Type B pancreatic cell (in vitro differentiated cells): ENCODE results near the gene C2CD4C. TPM values are rescaled to one million over a fixed set of nuclear protein-coding genes. Genes with fewer than 3 reads are reported as not detected.
A peak's percentile ranks its signal among the peaks of the same experiment; 100 is the strongest.
"Not testable (repeated sequence)": the region's sequence is repeated elsewhere in the genome, so short reads cannot be mapped to it uniquely, and the experiment has no call there.

ENCODE experiments used
- DNase-seq: peaks from one replicate; pipeline ENCODE4 v3.0.0; 2021; ENCODE audit warnings: mixed read lengths; ENCODE audit not compliant: unreplicated experiment; ENCODE audit errors: extremely low spot score
- H3K27ac Mint-ChIP-seq: 2 replicates; pipeline ENCODE4 v1.8.0; 2021; ENCODE audit warnings: mild to moderate bottlenecking, mixed read lengths
- H3K27me3 Mint-ChIP-seq: 2 replicates; pipeline ENCODE4 v1.8.0; 2021; ENCODE audit warnings: mixed read lengths
- H3K36me3 Mint-ChIP-seq: 2 replicates; pipeline ENCODE4 v1.8.0; 2021; ENCODE audit warnings: mixed read lengths
- H3K4me1 Mint-ChIP-seq: one replicate; pipeline ENCODE4 v1.8.0; 2021; ENCODE audit warnings: mixed read lengths; ENCODE audit not compliant: unreplicated experiment
- H3K4me3 Mint-ChIP-seq: 2 replicates; pipeline ENCODE4 v1.8.0; 2021; ENCODE audit warnings: mild to moderate bottlenecking, mixed read lengths
- H3K9me3 Mint-ChIP-seq: 2 replicates; pipeline ENCODE4 v1.8.0; 2021; ENCODE audit warnings: mixed read lengths
- total RNA-seq: library from RNA; stranded (reverse); gene quantifications from 2 replicates; pipeline ENCODE4 v1.2.1, GENCODE V29; 2021; ENCODE audit warnings: low replicate concordance
- TF ChIP-seq, protein P1 (sequence below): fragments of 200-600 bp; sonication (generic); conservative IDR thresholded peaks from 2 replicates; pipeline ENCODE4 v1.5.0; 2021; ENCODE audit warnings: antibody characterized with exemption, mild to moderate bottlenecking

C2CD4C gene
- total RNA-seq, 1 donor from 2014 or later: 6.0 TPM

DNA sequence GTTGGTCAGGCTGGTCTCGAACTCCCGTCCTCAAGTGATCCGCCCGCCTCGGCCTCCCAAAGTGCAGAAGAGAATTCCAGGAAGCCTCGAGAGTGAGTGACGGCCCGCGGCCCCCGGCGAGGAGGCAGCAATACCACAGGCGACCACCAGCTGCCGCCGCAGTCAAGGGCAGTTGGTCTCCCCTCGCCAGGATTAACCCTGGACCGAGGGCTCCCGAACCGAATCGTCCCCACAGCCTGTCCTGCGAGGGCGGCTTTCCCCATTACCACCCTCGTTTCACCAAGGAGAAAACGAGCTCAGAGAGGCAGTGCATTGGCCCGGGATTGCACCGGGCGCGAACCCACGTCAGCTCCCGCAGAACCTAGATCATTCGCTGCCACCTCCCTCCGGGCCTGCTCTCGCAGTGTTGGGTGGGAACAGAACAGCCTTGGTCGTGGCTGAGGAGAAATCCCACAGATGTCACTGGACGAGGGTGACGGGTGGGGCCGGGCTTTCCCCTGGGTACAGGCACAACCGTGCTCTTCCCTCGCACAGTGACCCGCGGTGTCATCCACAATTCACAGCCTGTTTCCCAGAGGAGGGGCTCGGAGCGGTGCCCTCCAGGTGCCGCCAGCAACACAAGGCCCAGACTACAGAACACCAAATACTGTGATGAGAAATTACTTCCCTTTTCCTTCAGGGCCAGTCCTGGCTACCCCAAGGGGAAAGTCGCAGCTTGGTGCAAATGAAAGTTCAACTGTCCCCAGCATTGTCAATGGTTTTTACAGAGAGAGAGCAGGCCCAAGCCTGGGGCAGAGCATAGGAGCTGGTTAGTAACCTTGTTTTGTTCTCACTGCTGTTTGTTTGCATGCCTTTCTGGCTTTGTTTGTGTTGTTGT lies 24.8 kb downstream of the C2CD4C start:
- Mint-ChIP-seq H3K4me1 (peaks cover 5% of the 10 kb centered on the region), H3K27ac (peak overlapping the region; percentile 50), H3K27me3 (peaks cover 17% of the 10 kb centered on the region), H3K9me3 (no peaks in the 10 kb centered on the region), H3K36me3 (no peaks in the 10 kb centered on the region), H3K4me3 (no peak overlapping the region)
- TF ChIP-seq, protein P1, sequence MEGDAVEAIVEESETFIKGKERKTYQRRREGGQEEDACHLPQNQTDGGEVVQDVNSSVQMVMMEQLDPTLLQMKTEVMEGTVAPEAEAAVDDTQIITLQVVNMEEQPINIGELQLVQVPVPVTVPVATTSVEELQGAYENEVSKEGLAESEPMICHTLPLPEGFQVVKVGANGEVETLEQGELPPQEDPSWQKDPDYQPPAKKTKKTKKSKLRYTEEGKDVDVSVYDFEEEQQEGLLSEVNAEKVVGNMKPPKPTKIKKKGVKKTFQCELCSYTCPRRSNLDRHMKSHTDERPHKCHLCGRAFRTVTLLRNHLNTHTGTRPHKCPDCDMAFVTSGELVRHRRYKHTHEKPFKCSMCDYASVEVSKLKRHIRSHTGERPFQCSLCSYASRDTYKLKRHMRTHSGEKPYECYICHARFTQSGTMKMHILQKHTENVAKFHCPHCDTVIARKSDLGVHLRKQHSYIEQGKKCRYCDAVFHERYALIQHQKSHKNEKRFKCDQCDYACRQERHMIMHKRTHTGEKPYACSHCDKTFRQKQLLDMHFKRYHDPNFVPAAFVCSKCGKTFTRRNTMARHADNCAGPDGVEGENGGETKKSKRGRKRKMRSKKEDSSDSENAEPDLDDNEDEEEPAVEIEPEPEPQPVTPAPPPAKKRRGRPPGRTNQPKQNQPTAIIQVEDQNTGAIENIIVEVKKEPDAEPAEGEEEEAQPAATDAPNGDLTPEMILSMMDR: peak; percentile 81
- DNase-seq: no peak

DNA sequence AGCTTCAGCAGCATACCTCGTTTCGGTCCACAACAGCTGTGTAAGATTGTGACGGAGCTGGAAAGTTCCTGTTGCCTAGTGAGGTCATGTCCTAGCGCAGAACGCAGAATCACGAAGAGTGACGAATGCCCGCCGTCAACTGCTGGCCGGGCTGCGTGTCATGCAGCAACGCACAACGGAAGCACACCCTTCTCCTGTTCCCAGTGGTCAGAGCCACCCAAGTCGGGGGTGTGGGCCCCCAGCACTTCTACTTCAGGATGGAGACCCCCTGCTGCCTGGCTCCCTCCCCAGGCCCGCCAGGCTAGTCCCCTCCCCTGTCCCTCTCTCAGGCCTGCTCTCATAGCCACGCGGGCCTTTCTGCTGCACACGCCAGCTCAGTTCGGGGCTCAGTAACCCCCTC lies 25.9 kb downstream of the C2CD4C start:
- DNase-seq: no peak
- Mint-ChIP-seq H3K9me3 (no peaks in the 10 kb centered on the region), H3K36me3 (no peaks in the 10 kb centered on the region), H3K4me1 (peaks cover 5% of the 10 kb centered on the region), H3K27me3 (peaks cover 19% of the 10 kb centered on the region), H3K27ac (no peak overlapping the region), H3K4me3 (no peak overlapping the region)
- TF ChIP-seq, protein P1: no peak

DNA sequence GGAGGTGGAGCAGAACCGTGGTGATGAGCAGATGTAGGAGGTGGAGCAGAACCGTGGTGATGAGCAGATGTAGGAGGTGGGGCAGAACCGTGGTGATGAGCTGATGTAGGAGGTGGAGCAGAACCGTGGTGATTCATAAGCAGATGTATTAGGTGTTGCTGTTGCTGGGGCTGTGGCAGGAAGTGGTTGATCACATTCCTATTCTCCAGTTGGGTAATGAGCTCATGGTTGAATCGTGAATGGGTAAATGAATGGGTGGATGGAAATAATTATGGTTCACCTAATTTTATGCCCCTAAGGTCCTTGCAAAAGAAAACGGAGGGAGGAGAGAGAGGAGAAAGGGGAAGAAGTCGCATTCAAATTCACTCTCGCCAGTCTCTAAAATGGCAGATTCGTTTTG lies 26.4 kb downstream of the C2CD4C start:
- H3K4me3 Mint-ChIP-seq, H3K9me3 Mint-ChIP-seq, H3K27ac Mint-ChIP-seq: not testable (repeated sequence)

DNA sequence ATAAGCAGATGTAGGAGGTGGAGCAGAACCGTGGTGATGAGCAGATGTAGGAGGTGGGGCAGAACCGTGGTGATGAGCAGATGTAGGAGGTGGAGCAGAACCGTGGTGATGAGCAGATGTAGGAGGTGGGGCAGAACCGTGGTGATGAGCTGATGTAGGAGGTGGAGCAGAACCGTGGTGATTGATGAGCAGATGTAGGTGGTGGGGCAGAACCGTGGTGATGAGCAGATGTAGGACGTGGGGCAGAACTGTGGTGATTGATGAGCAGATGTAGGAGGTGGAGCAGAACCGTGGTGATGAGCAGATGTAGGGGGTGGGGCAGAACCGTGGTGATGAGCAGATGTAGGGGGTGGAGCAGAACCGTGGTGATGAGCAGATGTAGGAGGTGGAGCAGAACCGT lies 27.0 kb downstream of the C2CD4C start:
- H3K36me3 Mint-ChIP-seq, H3K4me1 Mint-ChIP-seq, H3K4me3 Mint-ChIP-seq, H3K27ac Mint-ChIP-seq, DNase-seq, H3K9me3 Mint-ChIP-seq: not testable (repeated sequence)
- H3K27me3 Mint-ChIP-seq: peaks cover 22% of the 10 kb centered on the region

More for the DNA sequence above, 26.4 kb downstream of the C2CD4C start:
- not testable (repeated sequence) for DNase-seq, H3K4me1 Mint-ChIP-seq, H3K36me3 Mint-ChIP-seq
- H3K27me3 Mint-ChIP-seq: peaks cover 22% of the 10 kb centered on the region

DNA sequence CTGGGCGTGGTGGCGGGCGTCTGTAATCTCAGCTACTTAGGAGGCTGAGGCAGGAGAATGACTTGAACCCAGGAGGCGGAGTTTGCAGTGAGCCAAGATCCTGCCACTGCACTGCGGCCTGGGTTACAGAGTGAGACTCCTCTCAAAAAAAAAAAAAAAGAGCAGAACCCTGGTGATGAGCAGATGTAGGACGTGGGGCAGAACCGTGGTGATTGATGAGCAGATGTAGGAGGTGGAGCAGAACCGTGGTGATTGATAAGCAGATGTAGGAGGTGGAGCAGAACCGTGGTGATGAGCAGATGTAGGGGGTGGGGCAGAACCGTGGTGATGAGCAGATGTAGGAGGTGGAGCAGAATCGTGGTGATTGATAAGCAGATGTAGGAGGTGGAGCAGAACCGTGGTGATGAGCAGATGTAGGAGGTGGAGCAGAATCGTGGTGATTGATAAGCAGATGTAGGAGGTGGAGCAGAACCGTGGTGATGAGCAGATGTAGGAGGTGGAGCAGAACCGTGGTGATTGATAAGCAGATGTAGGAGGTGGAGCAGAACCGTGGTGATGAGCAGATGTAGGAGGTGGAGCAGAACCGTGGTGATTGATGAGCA lies 28.2 kb downstream of the C2CD4C start:
- not testable (repeated sequence) for H3K4me3 Mint-ChIP-seq, DNase-seq, H3K27ac Mint-ChIP-seq, H3K36me3 Mint-ChIP-seq, H3K9me3 Mint-ChIP-seq, H3K4me1 Mint-ChIP-seq
- peaks cover 16% of the 10 kb centered on the region for H3K27me3 Mint-ChIP-seq

DNA sequence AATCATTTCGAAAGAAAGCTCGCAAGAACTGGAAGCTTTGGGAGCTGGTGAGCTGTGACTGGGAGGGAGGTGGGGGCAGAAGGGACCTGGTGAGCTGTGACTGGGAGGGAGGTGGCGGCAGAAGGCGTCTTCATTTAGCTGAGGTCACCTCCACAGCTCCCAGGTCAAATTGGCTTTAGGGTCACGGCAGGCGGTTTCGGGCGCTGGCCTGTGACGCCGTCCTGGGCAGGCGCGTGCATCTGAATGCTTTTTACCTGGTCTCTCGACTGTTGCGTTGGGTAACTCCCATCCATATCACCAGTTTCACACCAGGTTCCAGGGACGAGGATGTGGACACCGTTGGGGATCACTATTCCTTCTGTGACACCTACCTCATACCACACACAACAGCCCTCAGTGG lies 29.2 kb downstream of the C2CD4C start:
- H3K4me1 Mint-ChIP-seq: peaks cover 5% of the 10 kb centered on the region
- no peaks in the 10 kb centered on the region for H3K36me3 Mint-ChIP-seq
- peaks cover 16% of the 10 kb centered on the region for H3K27me3 Mint-ChIP-seq
- H3K9me3 Mint-ChIP-seq: no peaks in the 10 kb centered on the region
- no peak for DNase-seq
- H3K4me3 Mint-ChIP-seq: no peak overlapping the region
- no peak overlapping the region for H3K27ac Mint-ChIP-seq
- TF ChIP-seq, protein P1: no peak

DNA sequence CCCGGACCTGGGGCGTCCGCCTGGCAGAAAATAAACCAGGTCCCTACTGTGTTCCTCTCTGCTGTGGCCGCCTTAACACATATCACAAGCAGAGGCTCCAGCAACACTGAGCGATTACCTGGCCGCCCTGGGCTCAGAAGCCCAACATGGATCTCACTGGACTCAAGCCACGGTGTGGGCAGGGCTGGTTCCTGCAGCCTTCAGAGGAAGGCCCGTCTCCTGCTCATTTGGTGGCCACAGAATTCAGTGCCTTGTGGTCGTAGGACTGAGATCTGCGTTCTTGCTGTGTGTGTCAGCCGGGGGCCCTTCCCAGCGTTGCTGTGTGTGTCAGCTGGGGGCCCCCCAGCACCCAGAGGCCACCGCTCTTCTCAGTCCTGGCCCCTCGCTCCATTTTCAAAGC lies 30.2 kb downstream of the C2CD4C start:
- no peak overlapping the region for H3K4me3 Mint-ChIP-seq
- no peak overlapping the region for H3K27ac Mint-ChIP-seq
- H3K9me3 Mint-ChIP-seq: no peaks in the 10 kb centered on the region

More for the DNA sequence above, 30.2 kb downstream of the C2CD4C start:
- no peak for DNase-seq
- Mint-ChIP-seq H3K36me3 (no peaks in the 10 kb centered on the region), H3K27me3 (peaks cover 13% of the 10 kb centered on the region), H3K4me1 (no peaks in the 10 kb centered on the region)
- TF ChIP-seq, protein P1: no peak
